ENCODE data around the gene TRIO. TPM values are rescaled to one million over a fixed set of nuclear protein-coding genes. Genes with fewer than 3 reads are reported as not detected.
A peak's percentile ranks its signal among the peaks of the same experiment; 100 is the strongest.

The TRIO gene
- total RNA-seq, 1 experiment from 2014 or later: 136 TPM

DNA sequence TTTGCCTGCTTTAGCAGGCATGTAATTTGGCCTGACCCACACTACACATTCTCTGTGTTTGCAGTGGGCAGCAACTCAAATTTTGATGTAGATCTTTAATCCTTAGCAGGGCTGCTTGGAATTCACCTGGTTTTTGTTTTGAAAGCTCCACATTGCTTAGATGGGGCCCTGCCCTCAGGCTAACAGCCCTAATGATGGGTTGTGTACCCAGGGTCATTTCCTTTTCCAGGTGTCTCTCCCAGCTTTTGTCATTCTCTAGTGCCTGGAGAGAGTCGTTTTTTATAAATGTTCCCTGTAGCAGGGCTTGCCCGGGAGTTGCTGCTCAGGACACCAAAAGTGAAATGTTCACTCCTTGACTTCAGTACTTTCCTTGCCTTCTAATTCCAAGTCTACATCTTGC, 126.3 kb downstream of the TRIO start:
- POLR2A ChIA-PET: interaction anchor here (0.7 to 10.8 kb wide), 10 partner anchors 20 to 284 kb away, joined by 3 to 128 read pairs (median 6); partner anchors contain the start of gene TRIO

DNA sequence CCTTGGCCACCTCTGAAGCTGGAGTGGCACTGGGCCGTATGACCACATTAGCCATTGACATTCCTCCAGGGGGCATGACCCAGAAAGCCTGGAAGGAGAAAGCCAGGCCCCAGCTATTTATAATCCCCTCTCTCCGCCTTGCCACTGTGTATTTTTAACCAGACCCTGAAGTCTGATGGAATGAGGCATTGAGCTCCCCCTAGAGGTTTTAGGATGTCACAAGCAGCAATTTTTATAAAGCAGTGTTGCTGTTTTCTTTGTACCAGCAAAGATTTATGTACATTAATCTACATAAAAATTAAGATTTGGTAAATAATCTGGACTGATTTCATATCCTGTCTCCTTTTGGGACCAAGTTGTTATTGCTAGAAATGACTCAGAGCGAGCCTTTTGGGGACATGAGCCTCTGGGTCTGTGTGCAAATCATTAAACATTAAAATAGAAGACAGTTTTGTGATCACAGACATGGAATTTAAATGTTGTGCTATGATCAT, 127.1 kb downstream of the TRIO start:
- no peaks in the 10 kb centered on the region for H3K27me3 Mint-ChIP-seq (ENCODE audit: insufficient read depth, unreplicated experiment)
- H3K36me3 Mint-ChIP-seq (ENCODE audit: insufficient read depth, unreplicated experiment): peaks cover 10% of the 10 kb centered on the region
- peaks cover 50% of the 10 kb centered on the region for H3K4me1 Mint-ChIP-seq (ENCODE audit: insufficient read depth, unreplicated experiment)
- intact Hi-C loops (cut with micrococcal nuclease): loop anchor here (1.0 to 2.0 kb wide), 4 partner anchors 125 to 282 kb away; no protein-coding TSS in a partner anchor
- ChIA-PET POLR2A (interaction anchor here (0.6 to 10.8 kb wide), 12 partner anchors 40 to 285 kb away, joined by 3 to 128 read pairs (median 4); partner anchors contain the start of gene TRIO), CTCF (interaction anchor here (0.6 to 4.5 kb wide), 60 partner anchors 10 to 1839 kb away, joined by 3 to 64 read pairs (median 5); no protein-coding TSS in a partner anchor)
- H3K9me3 Mint-ChIP-seq (ENCODE audit: unreplicated experiment): no peaks in the 10 kb centered on the region
- TF ChIP-seq, protein P1, sequence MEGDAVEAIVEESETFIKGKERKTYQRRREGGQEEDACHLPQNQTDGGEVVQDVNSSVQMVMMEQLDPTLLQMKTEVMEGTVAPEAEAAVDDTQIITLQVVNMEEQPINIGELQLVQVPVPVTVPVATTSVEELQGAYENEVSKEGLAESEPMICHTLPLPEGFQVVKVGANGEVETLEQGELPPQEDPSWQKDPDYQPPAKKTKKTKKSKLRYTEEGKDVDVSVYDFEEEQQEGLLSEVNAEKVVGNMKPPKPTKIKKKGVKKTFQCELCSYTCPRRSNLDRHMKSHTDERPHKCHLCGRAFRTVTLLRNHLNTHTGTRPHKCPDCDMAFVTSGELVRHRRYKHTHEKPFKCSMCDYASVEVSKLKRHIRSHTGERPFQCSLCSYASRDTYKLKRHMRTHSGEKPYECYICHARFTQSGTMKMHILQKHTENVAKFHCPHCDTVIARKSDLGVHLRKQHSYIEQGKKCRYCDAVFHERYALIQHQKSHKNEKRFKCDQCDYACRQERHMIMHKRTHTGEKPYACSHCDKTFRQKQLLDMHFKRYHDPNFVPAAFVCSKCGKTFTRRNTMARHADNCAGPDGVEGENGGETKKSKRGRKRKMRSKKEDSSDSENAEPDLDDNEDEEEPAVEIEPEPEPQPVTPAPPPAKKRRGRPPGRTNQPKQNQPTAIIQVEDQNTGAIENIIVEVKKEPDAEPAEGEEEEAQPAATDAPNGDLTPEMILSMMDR (IDR thresholded peaks at IDR 0.05; ENCODE audit: unreplicated experiment): peak; percentile 81
- H3K4me3 Mint-ChIP-seq (ENCODE audit: unreplicated experiment): no peak overlapping the region
- no peak overlapping the region for H3K27ac Mint-ChIP-seq (ENCODE audit: low read depth, unreplicated experiment)
- DNase-seq (ENCODE audit: unreplicated experiment): peak; percentile 70
- BruUV-seq (replicated peaks): no TSS peak

More for the DNA sequence above, 126.3 kb downstream of the TRIO start:
- Mint-ChIP-seq H3K4me3 (ENCODE audit: unreplicated experiment) (no peak overlapping the region), H3K36me3 (ENCODE audit: insufficient read depth, unreplicated experiment) (peaks cover 10% of the 10 kb centered on the region), H3K27me3 (ENCODE audit: insufficient read depth, unreplicated experiment) (no peaks in the 10 kb centered on the region), H3K9me3 (ENCODE audit: unreplicated experiment) (no peaks in the 10 kb centered on the region), H3K27ac (ENCODE audit: low read depth, unreplicated experiment) (peak overlapping the region; percentile 80), H3K4me1 (ENCODE audit: insufficient read depth, unreplicated experiment) (peaks cover 50% of the 10 kb centered on the region)
- TF ChIP-seq, protein P1 (IDR thresholded peaks at IDR 0.05; ENCODE audit: unreplicated experiment): no peak
- DNase-seq (ENCODE audit: unreplicated experiment): no peak
- intact Hi-C loops (cut with micrococcal nuclease): no loop called here
- no TSS peak for BruUV-seq (replicated peaks)
- CTCF ChIA-PET: interaction anchor here (0.7 to 4.5 kb wide), 35 partner anchors 11 to 299 kb away, joined by 3 to 64 read pairs (median 6); no protein-coding TSS in a partner anchor

DNA sequence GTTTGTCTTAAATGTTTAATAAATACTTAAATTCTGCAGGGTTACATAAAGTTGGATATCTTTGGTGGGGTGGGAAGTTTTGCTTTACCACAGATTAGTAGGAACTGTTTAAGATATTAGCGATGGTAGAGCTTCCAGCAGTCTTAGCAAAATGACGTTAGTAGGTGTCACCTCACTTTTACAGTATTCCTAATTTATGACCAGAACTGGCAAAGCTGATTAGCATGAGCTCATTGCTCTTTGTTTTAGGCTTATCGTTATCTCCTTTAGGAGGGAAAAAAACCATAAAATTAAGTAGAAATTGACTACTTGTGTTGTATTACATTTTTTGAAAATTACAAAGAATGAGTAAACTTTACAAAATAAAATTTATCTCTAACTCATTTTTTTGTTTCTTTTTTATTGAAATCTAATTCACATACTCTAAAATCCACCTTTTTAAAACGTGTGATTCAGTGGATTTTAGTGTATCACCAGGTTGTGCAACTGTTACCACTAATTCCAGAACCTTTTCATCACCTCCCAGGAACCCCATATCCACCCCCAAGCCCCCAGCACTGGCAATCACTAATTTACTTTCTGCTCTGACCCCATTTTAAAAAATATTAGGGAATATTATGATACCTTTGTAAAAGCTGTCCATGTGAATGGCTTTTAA, 129.5 kb downstream of the TRIO start:
- H3K4me1 Mint-ChIP-seq (ENCODE audit: insufficient read depth, unreplicated experiment): peaks cover 38% of the 10 kb centered on the region
- H3K4me3 Mint-ChIP-seq (ENCODE audit: unreplicated experiment): no peak overlapping the region
- H3K27ac Mint-ChIP-seq (ENCODE audit: low read depth, unreplicated experiment): peak overlapping the region; percentile 57
- H3K36me3 Mint-ChIP-seq (ENCODE audit: insufficient read depth, unreplicated experiment): peaks cover 10% of the 10 kb centered on the region
- H3K27me3 Mint-ChIP-seq (ENCODE audit: insufficient read depth, unreplicated experiment): no peaks in the 10 kb centered on the region
- intact Hi-C loops (cut with micrococcal nuclease): no loop called here
- ChIA-PET POLR2A (interaction anchor here (1.0 to 10.8 kb wide), 2 partner anchors 116 to 129 kb away, joined by 3 to 128 read pairs; partner anchors contain the start of gene TRIO), CTCF (interaction anchor here (0.6 to 4.5 kb wide), 4 partner anchors 66 to 283 kb away, joined by 3 to 64 read pairs (median 18); no protein-coding TSS in a partner anchor)
- TF ChIP-seq, protein P1 (IDR thresholded peaks at IDR 0.05; ENCODE audit: unreplicated experiment): no peak
- H3K9me3 Mint-ChIP-seq (ENCODE audit: unreplicated experiment): no peaks in the 10 kb centered on the region
- DNase-seq (ENCODE audit: unreplicated experiment): no peak
- BruUV-seq (replicated peaks): no TSS peak

DNA sequence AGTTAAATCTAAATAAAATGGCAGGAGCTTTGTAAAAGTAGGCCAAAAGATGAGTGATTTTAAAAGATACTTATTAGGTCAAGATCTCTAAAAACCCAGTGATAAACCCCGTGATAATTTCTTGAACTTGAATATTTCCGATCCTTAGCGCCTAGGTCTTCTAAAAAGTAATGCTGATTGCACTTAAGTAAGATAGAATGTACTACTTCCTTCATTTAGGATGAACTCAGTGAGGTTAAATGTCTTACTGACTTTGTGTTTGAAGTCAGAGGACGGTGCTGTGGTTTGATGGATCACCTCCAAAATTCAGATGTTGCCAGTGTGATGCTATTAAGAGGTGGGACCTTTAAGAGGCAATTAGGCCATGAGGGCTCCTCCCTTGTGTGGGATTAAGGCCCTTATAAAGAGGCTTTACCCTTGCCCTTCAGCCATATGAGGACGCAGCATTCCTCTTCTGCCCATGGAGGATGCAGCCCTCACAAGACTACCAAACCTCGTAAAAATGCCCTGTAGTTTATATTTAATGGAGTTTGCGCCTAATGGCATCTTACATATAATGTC, 130.1 kb downstream of the TRIO start:
- peak overlapping the region; percentile 57 for H3K27ac Mint-ChIP-seq (ENCODE audit: low read depth, unreplicated experiment)
- peaks cover 38% of the 10 kb centered on the region for H3K4me1 Mint-ChIP-seq (ENCODE audit: insufficient read depth, unreplicated experiment)
- no peak for DNase-seq (ENCODE audit: unreplicated experiment)
- H3K36me3 Mint-ChIP-seq (ENCODE audit: insufficient read depth, unreplicated experiment): peaks cover 10% of the 10 kb centered on the region
- CTCF ChIA-PET: interaction anchor here (0.6 to 4.3 kb wide), 2 partner anchors 66 to 284 kb away, joined by 3 to 64 read pairs; no protein-coding TSS in a partner anchor
- no peaks in the 10 kb centered on the region for H3K27me3 Mint-ChIP-seq (ENCODE audit: insufficient read depth, unreplicated experiment)
- POLR2A ChIA-PET: interaction anchor here (1.0 to 10.8 kb wide), 2 partner anchors 117 to 130 kb away, joined by 3 to 128 read pairs; partner anchors contain the start of gene TRIO
- TF ChIP-seq, protein P1 (IDR thresholded peaks at IDR 0.05; ENCODE audit: unreplicated experiment): no peak
- H3K9me3 Mint-ChIP-seq (ENCODE audit: unreplicated experiment): no peaks in the 10 kb centered on the region
- no peak overlapping the region for H3K4me3 Mint-ChIP-seq (ENCODE audit: unreplicated experiment)
- intact Hi-C loops (cut with micrococcal nuclease): no loop called here
- BruUV-seq (replicated peaks): no TSS peak

Measured in MCF 10A (cell line).